Myocyte (in vitro differentiated cells): ENCODE measurements around the gene SERPIND1. TPM values are rescaled to one million over a fixed set of nuclear protein-coding genes. Genes with fewer than 3 reads are reported as not detected.
"Not testable (repeated sequence)": the region's sequence is repeated elsewhere in the genome, so short reads cannot be mapped to it uniquely, and the experiment has no call there.

ENCODE experiments used
- DNase-seq: peaks from one replicate; pipeline ENCODE4 v3.0.0-alpha.2; 2012; ENCODE audit warnings: low read depth
- polyA plus RNA-seq: library from polyadenylated mRNA; unstranded; fragments of >200 nt; gene quantifications from one replicate; pipeline ENCODE4 v1.2.1, GENCODE V29; 2012; ENCODE audit warnings: missing spikeins
- total RNA-seq: library from RNA; depleted of rRNA; stranded (reverse); fragments of >200 nt; gene quantifications from 2 replicates; pipeline ENCODE4 v1.2.3, GENCODE V29; 2014

SERPIND1 gene, protein sequence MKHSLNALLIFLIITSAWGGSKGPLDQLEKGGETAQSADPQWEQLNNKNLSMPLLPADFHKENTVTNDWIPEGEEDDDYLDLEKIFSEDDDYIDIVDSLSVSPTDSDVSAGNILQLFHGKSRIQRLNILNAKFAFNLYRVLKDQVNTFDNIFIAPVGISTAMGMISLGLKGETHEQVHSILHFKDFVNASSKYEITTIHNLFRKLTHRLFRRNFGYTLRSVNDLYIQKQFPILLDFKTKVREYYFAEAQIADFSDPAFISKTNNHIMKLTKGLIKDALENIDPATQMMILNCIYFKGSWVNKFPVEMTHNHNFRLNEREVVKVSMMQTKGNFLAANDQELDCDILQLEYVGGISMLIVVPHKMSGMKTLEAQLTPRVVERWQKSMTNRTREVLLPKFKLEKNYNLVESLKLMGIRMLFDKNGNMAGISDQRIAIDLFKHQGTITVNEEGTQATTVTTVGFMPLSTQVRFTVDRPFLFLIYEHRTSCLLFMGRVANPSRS
- not detected in 2 replicates for total RNA-seq
- 0.10 TPM for polyA plus RNA-seq

GRCh38 chr22:20773793-20774212, at the start of gene SERPIND1:
Gene SERPIND1 (plus strand): TSS chr22:20774113. CDS start chr22:20779313, 5,200 bp downstream.
- no peak for DNase-seq

- no peak for DNase-seq
Measured at GRCh38 chr22:20724676-20725454, 49.0 kb upstream of the SERPIND1 start.

GRCh38 chr22:20725987-20726558, 47.8 kb upstream of the SERPIND1 start:
- no peak for DNase-seq

DNA sequence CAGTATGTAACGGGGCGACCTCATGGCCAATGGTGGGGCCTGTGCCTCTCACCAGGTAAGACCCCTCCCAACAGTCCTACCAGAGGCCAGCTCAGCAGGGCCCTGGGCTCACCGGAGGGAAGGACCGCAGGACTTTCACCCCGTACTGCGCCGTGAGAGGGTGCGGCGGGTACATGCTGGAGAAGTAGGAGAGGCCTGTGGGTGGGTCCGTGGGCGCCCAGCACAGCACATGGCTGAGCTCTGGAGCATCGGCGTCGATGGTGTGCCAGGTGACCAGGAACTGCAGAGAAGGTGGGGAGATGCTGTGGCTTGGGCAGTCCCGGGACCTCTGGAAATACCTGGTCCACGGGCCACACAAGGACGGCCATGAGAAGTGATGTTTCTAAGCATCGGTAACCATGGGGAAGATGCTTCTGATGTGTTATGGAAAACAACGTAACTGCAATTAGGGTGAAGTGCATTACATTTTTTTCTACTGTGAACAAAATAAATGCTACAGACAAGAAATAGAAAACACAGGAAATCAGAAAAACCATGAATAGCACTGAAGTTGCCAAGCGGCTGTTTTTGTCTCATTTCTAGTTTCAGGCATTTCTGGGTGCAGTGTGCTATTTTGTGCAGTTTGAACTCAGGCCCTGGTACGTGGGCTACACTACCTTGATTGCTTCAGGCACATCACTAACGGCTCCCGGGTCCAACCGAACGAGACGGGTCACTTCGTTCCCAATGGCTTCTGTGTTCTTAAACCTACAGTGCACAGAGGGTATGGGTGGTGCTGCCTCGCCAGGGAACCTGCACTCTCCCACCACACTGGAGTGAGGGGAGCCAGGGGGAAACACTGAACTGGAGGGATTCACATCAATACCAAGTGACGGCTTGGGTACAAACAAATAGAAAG, 46.5 kb upstream of the SERPIND1 start:
- DNase-seq = no peak

- DNase-seq = no peak
Measured at GRCh38 chr22:20728523-20729190, 45.3 kb upstream of the SERPIND1 start.

DNA sequence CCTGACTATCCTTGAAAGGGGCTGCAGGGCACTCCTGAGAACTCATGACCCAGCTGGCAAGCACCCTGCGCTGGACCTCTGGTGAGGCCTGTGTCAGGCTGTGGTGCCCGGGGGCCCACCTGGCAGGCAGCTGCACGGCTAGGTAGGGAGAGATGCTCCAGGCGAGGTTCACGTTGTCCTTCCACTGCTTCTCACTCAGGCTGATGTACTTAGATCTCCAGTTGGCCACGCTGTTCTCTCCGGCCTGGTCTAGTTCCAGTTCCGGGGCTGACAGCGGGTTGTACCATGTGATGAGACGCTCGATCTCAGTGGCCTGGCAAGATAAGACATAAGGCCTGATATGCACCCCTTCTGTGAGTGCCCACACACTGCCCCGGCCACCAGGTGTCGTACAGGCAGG, 44.7 kb upstream of the SERPIND1 start:
- no peak for DNase-seq

- peak; percentile 49 for DNase-seq
Measured at GRCh38 chr22:20732431-20732830, 41.5 kb upstream of the SERPIND1 start.

DNA sequence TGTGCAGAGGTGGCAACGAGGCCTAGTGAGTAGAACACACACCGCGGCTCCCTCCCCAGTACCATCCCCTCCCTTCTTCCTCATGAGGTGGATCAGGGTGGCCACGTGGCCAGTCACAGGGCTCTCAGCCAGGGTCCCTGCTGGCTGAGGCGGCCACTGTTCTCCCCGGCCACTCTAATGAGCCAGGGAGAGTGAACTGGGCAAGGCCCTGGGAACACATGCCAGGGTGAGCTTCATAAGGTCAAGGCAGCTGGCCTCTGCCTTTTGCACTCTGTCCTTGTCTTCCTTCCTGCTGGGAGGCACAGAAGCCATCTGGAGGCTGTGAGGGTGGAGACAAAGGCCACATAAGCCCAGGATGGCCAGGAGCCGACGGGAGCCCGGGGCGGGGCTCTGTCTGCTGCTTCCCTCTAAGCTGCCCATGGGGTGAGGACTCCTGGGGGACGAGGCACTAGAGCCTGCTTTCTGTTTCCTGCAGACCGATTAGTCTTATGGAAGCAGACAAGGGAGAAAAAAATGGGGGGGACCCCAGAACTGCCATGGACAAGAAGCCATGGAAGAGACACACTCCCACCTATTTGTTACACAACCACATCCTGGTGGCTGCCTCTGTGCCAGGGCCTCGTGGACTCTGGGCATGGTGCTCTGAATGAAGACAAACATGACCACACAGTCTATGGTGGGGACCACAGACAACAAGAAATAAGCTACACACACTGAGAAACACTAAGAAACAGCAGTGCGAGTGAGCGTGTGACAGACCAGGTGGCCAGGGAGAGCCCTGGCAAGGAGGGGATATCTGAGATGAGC, 38.4 kb upstream of the SERPIND1 start:
- not testable (repeated sequence) for DNase-seq

DNA sequence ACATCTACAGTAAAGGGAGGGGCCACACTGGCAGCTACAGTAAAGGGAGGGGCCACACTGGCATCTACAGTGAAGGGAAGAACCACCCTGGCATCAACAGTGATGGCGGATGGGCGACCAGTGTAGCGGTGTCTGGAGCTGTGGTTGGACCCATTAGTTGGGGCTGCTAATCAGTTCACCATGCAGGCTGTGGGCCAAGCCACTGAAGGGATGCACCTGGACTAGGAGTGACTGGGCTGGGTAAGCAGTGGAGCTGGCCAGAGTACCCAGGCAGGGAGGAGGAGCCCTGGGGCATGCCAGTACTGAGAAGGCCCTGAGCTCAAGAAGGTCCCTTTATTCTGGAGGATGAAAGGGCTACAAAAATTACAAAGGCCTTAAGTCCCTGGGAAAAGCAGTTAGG, 37.0 kb upstream of the SERPIND1 start:
- DNase-seq = not testable (repeated sequence)

DNA sequence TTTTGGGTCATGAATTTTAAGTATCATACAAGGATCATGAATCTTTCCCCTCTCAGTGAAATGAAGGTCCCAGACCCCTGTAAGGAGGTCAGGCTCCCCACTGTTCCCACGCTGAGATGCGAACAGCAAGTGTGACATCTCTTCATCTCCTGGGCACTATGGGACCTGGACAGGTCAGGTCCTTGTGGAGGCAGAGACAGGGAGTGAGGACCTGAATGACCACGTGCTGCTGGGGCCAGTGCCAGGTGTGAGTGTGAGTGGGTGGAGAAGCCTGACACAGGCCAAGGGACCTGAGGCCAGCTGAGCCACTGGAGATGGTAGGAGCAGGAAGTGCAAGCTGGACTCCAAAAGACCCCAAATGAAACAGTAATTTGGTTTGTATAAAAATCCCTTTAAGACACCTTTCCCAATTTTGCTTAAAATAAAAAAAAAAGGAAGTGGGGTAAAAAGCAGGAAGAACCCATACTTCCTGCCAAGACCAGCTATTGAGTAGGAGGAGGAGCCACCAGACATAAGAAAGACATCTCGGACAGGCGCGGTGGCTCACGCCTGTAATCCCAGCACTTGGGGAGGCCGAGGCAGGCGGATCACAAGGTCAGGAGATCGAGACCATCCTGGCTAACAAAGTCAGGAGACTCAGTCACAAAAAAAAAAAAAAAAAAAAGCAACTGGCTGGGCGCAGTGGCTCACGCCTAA, 35.4 kb upstream of the SERPIND1 start:
- DNase-seq = no peak

DNA sequence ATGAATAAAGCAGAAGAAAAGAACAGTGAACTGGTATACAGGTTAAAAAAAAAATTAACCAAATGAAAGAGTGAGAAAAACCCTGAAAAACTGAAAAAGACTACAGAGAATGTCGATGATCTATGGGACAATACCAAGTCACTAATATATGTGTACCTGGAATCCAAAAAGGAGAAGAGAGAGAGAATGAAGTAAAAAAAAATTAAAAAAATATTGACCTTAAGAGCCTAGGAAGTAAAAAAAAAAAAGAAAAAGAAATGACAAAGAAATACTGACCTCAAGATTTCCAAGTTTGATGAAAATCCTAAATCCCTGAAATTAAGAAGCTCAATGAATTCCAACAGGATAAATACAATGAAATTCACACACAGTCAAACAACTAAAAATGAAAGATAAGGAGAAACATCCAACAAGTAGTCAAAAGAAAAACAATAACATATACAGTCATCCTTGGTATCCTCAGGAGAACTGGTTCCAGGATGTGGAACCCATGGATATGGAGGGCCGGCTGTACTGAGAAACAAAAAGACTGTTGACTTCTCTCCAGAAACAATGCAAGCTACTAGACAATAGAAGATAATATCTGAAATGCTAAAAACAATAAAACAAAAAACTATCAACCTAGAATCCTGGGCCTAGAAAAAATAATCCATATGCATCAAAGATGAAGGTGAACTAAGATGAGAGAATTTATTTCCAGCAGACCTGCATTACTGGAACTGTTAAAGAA, 33.5 kb upstream of the SERPIND1 start:
- no peak for DNase-seq

GRCh38 chr22:20741008-20741633, 32.8 kb upstream of the SERPIND1 start:
- DNase-seq = no peak

DNA sequence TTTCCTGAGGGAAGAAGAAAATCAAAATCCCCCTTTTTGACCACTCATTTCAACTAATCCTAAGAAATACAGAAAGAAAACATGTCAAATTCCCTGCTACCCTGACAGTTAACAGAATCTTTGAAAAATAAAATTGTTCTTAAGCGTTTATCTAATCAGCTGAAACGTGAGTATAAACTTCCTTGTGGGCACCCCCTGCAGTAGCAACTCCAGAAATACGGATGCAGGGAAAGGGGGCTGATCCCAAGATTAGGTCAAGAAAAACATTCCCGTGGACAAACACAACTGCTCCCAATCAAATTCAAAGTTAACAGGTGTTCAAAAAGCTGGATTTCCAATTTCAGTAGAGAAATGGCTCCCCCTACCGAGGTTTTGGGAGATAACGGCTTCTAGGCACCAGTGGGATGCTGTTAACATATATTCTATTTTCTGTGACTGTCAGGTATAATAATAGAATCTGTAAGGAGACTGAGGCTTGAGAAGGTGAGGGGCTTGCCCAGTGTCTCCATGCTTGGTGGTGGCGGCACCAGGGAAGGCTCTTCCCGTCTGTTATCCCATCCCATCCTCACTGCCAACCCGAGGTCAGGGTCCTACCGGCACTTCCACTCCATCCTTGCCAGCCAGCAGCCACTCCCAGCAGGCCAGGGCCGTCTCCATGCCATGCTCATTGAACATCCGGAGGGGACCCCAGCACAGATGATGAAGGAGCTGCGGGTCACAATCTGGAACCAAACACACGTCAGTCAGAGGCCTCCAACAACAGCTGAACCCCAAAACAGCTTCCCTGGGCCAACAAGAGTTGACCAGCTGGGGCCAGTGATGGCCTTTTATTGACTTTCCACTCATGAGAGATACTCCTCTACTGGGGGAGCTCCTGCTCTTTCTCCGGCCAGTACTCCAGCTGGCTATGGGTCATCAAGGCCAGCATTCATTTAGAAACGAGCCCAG, 32.0 kb upstream of the SERPIND1 start:
- DNase-seq = peak; percentile 62

GRCh38 chr22:20742764-20743163, 31.1 kb upstream of the SERPIND1 start:
- no peak for DNase-seq

GRCh38 chr22:20744456-20744855, 29.5 kb upstream of the SERPIND1 start:
- no peak for DNase-seq

DNA sequence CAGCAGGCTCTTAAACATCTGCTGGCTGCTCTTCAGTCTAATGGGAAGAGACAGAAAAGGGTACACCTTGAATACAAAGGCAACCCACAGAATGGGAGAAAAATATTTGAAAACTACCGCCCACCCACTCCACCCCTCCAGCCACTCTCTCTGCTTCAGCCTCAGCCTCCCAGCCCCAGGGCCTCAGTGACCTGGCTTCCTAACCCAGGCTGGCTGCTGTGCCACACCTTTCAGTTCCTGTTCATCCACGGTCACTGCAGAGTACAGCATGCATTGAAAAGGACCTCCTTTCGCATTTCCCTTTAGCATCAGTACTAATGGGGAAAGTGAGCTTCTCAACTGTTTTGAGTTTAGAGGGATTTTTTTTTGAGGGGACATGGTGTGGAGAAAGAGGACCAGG, 28.8 kb upstream of the SERPIND1 start:
- DNase-seq = no peak
